ENCODE measurements around the gene KIAA1217. TPM values are rescaled to one million over a fixed set of nuclear protein-coding genes. Genes with fewer than 3 reads are reported as not detected.
A peak's percentile ranks its signal among the peaks of the same experiment; 100 is the strongest.

KIAA1217 gene
- total RNA-seq, 4 donors from 2014 or later: 34.8 to 66.8 (median 52.9) TPM

GRCh38 chr10:24318517-24318916 is 109.6 kb downstream of the KIAA1217 start:
- TF ChIP-seq, protein P1, sequence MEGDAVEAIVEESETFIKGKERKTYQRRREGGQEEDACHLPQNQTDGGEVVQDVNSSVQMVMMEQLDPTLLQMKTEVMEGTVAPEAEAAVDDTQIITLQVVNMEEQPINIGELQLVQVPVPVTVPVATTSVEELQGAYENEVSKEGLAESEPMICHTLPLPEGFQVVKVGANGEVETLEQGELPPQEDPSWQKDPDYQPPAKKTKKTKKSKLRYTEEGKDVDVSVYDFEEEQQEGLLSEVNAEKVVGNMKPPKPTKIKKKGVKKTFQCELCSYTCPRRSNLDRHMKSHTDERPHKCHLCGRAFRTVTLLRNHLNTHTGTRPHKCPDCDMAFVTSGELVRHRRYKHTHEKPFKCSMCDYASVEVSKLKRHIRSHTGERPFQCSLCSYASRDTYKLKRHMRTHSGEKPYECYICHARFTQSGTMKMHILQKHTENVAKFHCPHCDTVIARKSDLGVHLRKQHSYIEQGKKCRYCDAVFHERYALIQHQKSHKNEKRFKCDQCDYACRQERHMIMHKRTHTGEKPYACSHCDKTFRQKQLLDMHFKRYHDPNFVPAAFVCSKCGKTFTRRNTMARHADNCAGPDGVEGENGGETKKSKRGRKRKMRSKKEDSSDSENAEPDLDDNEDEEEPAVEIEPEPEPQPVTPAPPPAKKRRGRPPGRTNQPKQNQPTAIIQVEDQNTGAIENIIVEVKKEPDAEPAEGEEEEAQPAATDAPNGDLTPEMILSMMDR (IDR thresholded peaks at IDR 0.05): no peak
- TF ChIP-seq POLR2A (IDR thresholded peaks at IDR 0.05): no peak
- intact Hi-C loops (cut with DNase I; ENCODE audit: low total_unique reads): no loop called here
- DNase-seq (ENCODE audit: low spot score in 2 of 2): no peak
- WGBS, 2 donors: 91 to 98% methylated on average over 5 of the region's 5 CpGs
- no peak overlapping the region for H3K4me3 ChIP-seq (ENCODE audit: low read depth, poor library complexity, severe bottlenecking)

DNA sequence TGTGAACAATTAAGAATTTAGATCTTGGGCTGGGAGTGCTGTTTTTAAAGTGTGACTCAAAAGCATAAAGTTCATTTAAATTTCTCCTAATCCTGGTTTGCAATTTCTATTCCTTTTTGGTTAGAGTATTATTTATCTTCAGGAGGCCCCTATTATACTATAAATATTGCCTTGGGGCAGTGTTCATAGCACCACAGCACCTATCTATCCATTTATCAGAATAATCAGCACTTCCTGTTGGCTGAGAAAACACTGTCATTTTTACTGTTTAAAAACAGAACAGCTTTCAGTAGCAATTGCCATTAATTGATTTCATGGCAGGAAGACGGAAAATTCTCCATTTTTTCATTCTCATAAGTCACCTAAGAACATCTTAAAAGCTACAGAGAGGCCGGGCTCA is 111.4 kb downstream of the KIAA1217 start:
- 82 to 83% methylated on average over 2 of the region's 2 CpGs for whole genome bisulfite sequencing, 2 donors
- no peak for DNase-seq (ENCODE audit: low spot score in 2 of 2)
- intact Hi-C loops (cut with DNase I; ENCODE audit: low total_unique reads): no loop called here
- H3K4me3 ChIP-seq (ENCODE audit: low read depth, poor library complexity, severe bottlenecking): no peak overlapping the region
- TF ChIP-seq, protein P1 (IDR thresholded peaks at IDR 0.05): no peak
- no peak for TF ChIP-seq POLR2A (IDR thresholded peaks at IDR 0.05)

DNA sequence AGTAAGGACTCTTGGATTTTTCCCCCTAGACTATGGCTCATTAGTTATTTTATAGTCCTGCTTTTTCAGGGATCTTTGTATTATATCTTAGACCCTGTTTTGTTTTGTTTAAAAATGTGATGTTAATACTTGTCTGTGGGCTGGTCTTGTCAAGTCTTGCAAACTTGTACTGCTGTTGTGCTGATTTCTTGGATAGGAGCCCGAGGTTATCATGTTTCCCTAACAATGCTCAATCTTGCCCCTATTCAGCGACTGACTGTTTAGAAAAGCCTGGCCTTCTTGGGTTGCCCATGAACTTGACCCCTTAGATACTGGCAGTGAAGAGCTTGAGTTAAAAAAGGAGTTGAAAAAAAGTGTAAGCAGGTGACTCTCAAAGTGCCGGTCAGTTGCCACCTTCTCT is 115.7 kb downstream of the KIAA1217 start:
- H3K4me3 ChIP-seq (ENCODE audit: low read depth, poor library complexity, severe bottlenecking): no peak overlapping the region
- no peak for TF ChIP-seq POLR2A (IDR thresholded peaks at IDR 0.05)
- TF ChIP-seq, protein P1 (IDR thresholded peaks at IDR 0.05): no peak
- WGBS, 2 donors: 45 to 55% methylated on average over 3 of the region's 3 CpGs
- intact Hi-C loops (cut with DNase I; ENCODE audit: low total_unique reads): no loop called here
- no peak for DNase-seq (ENCODE audit: low spot score in 2 of 2)

DNA sequence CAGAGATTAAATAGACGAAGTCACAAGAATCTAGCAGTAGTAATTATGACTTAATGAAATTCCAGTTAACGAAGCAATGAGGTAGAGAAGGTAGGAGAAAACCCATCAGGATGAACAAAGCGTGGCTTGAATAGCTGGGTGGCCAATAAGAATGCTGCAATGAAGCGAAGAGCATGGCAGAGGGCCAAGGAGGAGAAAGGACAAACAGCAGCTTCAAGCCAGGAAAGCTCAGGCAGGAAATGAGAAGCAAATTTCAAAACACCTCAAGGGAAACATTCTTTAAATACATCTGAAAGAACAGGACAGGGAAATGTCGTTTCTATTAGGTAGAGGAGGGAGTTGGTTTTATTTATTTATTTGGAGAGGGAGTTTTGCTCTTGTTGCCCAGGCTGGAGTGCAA is 122.5 kb downstream of the KIAA1217 start:
- TF ChIP-seq, protein P1 (IDR thresholded peaks at IDR 0.05): no peak
- TF ChIP-seq POLR2A (IDR thresholded peaks at IDR 0.05): no peak
- 32 to 40% methylated on average over 5 of the region's 5 CpGs for WGBS, 2 donors
- intact Hi-C loops (cut with DNase I; ENCODE audit: low total_unique reads): no loop called here
- peak in 1 of 2 donors; percentile 44 for DNase-seq (ENCODE audit: low spot score in 2 of 2)
- no peak overlapping the region for H3K4me3 ChIP-seq (ENCODE audit: low read depth, poor library complexity, severe bottlenecking)

DNA sequence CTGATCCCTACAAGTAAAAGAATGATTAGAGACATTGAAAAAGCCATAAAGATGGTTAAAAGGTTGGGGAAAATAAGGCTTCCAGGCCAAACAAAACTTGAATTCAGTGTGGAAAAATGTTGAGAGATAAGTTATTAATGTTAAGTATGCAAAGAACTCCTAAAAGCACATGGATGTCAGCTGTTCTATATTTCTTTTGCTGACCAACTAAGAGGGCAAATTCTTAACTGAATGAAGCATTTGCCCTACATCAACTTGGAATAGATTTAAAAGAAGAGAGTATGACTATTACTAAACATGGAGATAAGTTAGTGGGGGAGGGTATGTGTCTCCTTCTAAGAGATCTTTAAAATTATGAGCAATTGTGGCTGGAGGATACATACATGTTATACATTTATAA is 124.8 kb downstream of the KIAA1217 start:
- intact Hi-C loops (cut with DNase I; ENCODE audit: low total_unique reads): no loop called here

More for the DNA sequence above, 124.8 kb downstream of the KIAA1217 start:
- no peak overlapping the region for H3K4me3 ChIP-seq (ENCODE audit: low read depth, poor library complexity, severe bottlenecking)
- DNase-seq (ENCODE audit: low spot score in 2 of 2): no peak
- TF ChIP-seq POLR2A (IDR thresholded peaks at IDR 0.05): no peak
- TF ChIP-seq, protein P1 (IDR thresholded peaks at IDR 0.05): no peak

All from lower leg skin (tissue), 4 donors.